H1 (cell line): ENCODE results near the gene DTL. TPM values are rescaled to one million over a fixed set of nuclear protein-coding genes. Genes with fewer than 3 reads are reported as not detected.

ENCODE experiments used
- CHD1 ChIP-seq: IDR thresholded peaks from 2 replicates; pipeline ENCODE4 v1.6.1; 2012; ENCODE audit warnings: low read depth, low read length, improper control_type of control experiment
- CHD7 ChIP-seq: fragments of 300-600 bp; sonication (generic); IDR thresholded peaks from 2 replicates; pipeline ENCODE4 v1.7.1; 2012; ENCODE audit warnings: low read length, moderate library complexity, mild to moderate bottlenecking, inconsistent platforms; ENCODE audit not compliant: insufficient replicate concordance
- HDAC2 ChIP-seq, 2 experiments: fragments of 300-600 bp in 1 of 2; sonication (generic) in 1 of 2; IDR thresholded peaks; 2 replicates each; pipeline ENCODE4 v1.6.1; 2011 to 2012; ENCODE audit warnings: low read depth in 2 of 2, low read length in 2 of 2, mild to moderate bottlenecking in 2 of 2, moderate library complexity in 2 of 2, borderline replicate concordance in 1 of 2, inconsistent platforms in 1 of 2
- JUN ChIP-seq: IDR thresholded peaks from 2 replicates; pipeline ENCODE4 v1.6.1; 2011; ENCODE audit warnings: low read depth, mild to moderate bottlenecking, improper control_type of control experiment, low read length
- JUND ChIP-seq: IDR thresholded peaks from 2 replicates; pipeline ENCODE4 v1.6.1; 2011; ENCODE audit warnings: mild to moderate bottlenecking, improper control_type of control experiment, low read length
- RNF2 ChIP-seq: fragments of 200-900, 300-1000 bp; sonication (generic); IDR thresholded peaks from 2 replicates; pipeline ENCODE4 v1.7.1; 2016; ENCODE audit warnings: borderline replicate concordance, low read depth, mild to moderate bottlenecking, antibody characterized with exemption, low read length; ENCODE audit not compliant: poor library complexity, severe bottlenecking; ENCODE audit errors: missing control alignments
- SIN3A ChIP-seq, 2 experiments: IDR thresholded peaks in 1 of 2; conservative IDR thresholded peaks in 1 of 2; 2 replicates each; pipeline ENCODE4 v1.6.1; 2011 to 2012; ENCODE audit warnings: low read length in 2 of 2, improper control_type of control experiment in 1 of 2, low read depth in 1 of 2, mild to moderate bottlenecking in 1 of 2
- SP1 ChIP-seq: IDR thresholded peaks from 2 replicates; pipeline ENCODE4 v1.6.1; 2011; ENCODE audit warnings: low read depth, low read length
- SRF ChIP-seq: IDR thresholded peaks from 2 replicates; pipeline ENCODE4 v1.6.1; 2011; ENCODE audit warnings: mild to moderate bottlenecking, low read depth, low read length, moderate library complexity
- ZNF274 ChIP-seq: IDR thresholded peaks from 2 replicates; pipeline ENCODE4 v1.7.0; 2012; ENCODE audit warnings: low read length, borderline replicate concordance; ENCODE audit errors: extremely low read depth
- polyA plus RNA-seq, 7 experiments: library from polyadenylated mRNA; depleted of rRNA in 3 of 7; stranded (reverse) in 5 of 7; unstranded in 2 of 7; fragments of >200 nt in 5 of 7; fragments of 200-250 nt in 2 of 7; gene quantifications; 1 replicate in 5 of 7; 2 replicates in 1 of 7; 4 replicates in 1 of 7; pipeline versions ENCODE4 v1.2.1 to v1.2.3, GENCODE V29; 2011 to 2013; ENCODE audit warnings: missing spikeins in 2 of 7, mixed read lengths in 2 of 7
- total RNA-seq: library from RNA; stranded (reverse); fragmentation: NEBNext Ultra II Directional; extraction: Animal tissue kit (Norgen Biotek cat#: 25700); gene quantifications from 2 replicates; pipeline ENCODE4 v1.2.1, GENCODE V29; 2021
- TF ChIP-seq, protein P1 (sequence below): IDR thresholded peaks from 2 replicates; pipeline ENCODE4 v1.6.1; 2012; ENCODE audit warnings: inconsistent platforms

DTL gene
- total and polyA plus RNA-seq, 2 of the 8 experiments (the other 6 are each of a cell fraction or from before 2014, with no cell fraction given): 36.0 to 46.9 TPM

GRCh38 chr1:212125654-212126053 lies 90.1 kb downstream of the DTL start (continued):
- TF ChIP-seq CHD7: no peak
- no peak for TF ChIP-seq HDAC2 (IDR thresholded peaks at IDR 0.05; ENCODE audit: borderline replicate concordance in 1 of 2, low read depth in 2 of 2, low read length in 2 of 2)
- no peak for TF ChIP-seq SRF
- no peak for TF ChIP-seq RNF2
- no peak for TF ChIP-seq SIN3A (conservative IDR thresholded peaks at IDR 0.05 in 1 of 2, IDR thresholded peaks at IDR 0.05 in 1 of 2; ENCODE audit: low read depth in 1 of 2, low read length in 2 of 2)
- TF ChIP-seq CHD1: no peak
- TF ChIP-seq, protein P1, sequence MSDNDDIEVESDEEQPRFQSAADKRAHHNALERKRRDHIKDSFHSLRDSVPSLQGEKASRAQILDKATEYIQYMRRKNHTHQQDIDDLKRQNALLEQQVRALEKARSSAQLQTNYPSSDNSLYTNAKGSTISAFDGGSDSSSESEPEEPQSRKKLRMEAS: no peak
- TF ChIP-seq JUN: no peak
- no peak for TF ChIP-seq SP1
- TF ChIP-seq JUND: no peak
- TF ChIP-seq ZNF274: no peak
